Measurements from ENCODE around the gene NAP1L1. TPM values are rescaled to one million over a fixed set of nuclear protein-coding genes. Genes with fewer than 3 reads are reported as not detected.

NAP1L1 gene
- total RNA-seq, 2 experiments from 2014 or later = 1,078 to 1,092 TPM

DNA sequence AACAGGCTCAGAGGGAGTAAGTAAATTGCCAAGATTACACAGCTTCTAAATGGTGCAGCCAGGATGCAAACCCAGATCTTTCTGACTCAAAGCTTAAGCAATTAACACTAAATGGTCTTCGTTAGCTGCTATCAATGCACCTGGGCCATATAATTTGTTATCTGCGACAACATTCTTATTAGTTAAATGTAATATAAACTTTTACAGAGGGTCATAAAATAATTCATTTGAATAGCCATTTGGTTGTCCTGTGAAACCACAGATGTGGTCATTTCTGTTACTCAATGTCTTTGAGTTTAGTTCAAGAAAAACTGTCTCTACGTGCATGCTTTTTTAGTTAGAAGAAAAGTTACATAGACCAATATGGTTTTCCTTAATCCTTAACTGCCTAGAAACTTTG lies 22.1 kb upstream of the NAP1L1 start:
- Mint-ChIP-seq H3K4me1 (ENCODE audit: low read depth) (no peaks in the 10 kb centered on the region), H3K4me3 (no peak overlapping the region), H3K9me3 (no peaks in the 10 kb centered on the region), H3K27me3 (ENCODE audit: low read depth) (no peaks in the 10 kb centered on the region), H3K36me3 (ENCODE audit: low read depth) (no peaks in the 10 kb centered on the region), H3K27ac (no peak overlapping the region)
- CTCF ChIA-PET = no interaction called here
- intact Hi-C loops (cut with micrococcal nuclease) = no loop called here
- DNase-seq = no peak

GRCh38 chr12:76103958-76104357 lies 19.5 kb upstream of the NAP1L1 start:
- no peaks in the 10 kb centered on the region for H3K27me3 Mint-ChIP-seq (ENCODE audit: low read depth)
- H3K4me1 Mint-ChIP-seq (ENCODE audit: low read depth) = no peaks in the 10 kb centered on the region
- no peak for DNase-seq
- intact Hi-C loops (cut with micrococcal nuclease) = no loop called here
- H3K4me3 Mint-ChIP-seq = no peak overlapping the region
- no peaks in the 10 kb centered on the region for H3K9me3 Mint-ChIP-seq
- CTCF ChIA-PET = no interaction called here
- no peaks in the 10 kb centered on the region for H3K36me3 Mint-ChIP-seq (ENCODE audit: low read depth)
- H3K27ac Mint-ChIP-seq = no peak overlapping the region

GRCh38 chr12:76101739-76102385 lies 17.4 kb upstream of the NAP1L1 start:
- Mint-ChIP-seq H3K9me3 (no peaks in the 10 kb centered on the region), H3K27ac (no peak overlapping the region), H3K4me1 (ENCODE audit: low read depth) (no peaks in the 10 kb centered on the region), H3K4me3 (no peak overlapping the region), H3K27me3 (ENCODE audit: low read depth) (no peaks in the 10 kb centered on the region), H3K36me3 (ENCODE audit: low read depth) (no peaks in the 10 kb centered on the region)
- intact Hi-C loops (cut with micrococcal nuclease) = no loop called here
- CTCF ChIA-PET = no interaction called here
- DNase-seq = no peak

DNA sequence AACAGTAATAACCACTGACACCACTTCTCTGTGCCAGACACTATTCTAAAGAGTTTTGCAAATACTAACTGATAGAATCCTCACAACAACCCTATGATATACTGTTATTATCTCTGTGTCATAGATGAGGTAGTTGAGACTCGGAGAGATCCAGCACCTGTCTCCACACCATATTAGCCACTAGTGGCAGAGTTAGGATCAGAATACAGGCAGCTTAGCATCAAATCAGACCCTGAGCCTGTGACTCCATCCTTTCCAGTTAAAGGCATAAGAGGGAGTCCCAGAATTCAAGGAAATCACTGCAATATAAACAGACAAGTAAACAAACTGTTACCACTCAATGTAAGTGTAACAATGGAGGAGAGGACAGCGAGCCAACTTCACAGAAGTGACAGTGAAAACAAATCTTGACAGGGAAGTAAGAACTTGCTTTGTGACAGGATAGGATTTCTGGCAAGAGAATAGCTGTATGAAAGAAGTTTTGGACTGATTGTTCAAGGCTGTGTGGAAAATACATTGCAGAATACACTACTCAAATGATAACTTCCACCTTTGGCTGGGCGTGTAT lies 11.7 kb upstream of the NAP1L1 start:
- CTCF ChIA-PET = no interaction called here

DNA sequence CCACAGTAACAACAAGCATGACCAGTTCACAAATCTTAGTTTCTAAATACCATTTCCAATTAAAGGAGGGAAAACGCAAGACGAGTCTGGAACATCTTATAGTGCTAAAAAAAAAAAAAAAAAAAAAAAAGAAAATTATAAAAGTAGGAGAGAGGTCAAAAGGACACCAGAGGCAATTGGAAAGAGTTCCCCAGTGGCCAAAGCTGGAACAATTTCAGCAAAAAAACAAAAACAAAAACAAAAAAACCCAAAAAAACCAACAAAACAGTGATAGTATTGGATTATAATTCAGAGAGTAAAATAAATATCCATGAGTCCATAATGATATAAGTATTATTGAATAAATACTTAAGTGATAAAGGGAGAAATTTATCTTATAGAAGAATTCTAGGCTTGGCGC lies 10.3 kb upstream of the NAP1L1 start:
- intact Hi-C loops (cut with micrococcal nuclease) = no loop called here
- Mint-ChIP-seq H3K4me3 (no peak overlapping the region), H3K36me3 (ENCODE audit: low read depth) (no peaks in the 10 kb centered on the region), H3K27me3 (ENCODE audit: low read depth) (peaks cover 1% of the 10 kb centered on the region), H3K4me1 (ENCODE audit: low read depth) (no peaks in the 10 kb centered on the region), H3K27ac (no peak overlapping the region), H3K9me3 (no peaks in the 10 kb centered on the region)
- no peak for DNase-seq
- CTCF ChIA-PET = no interaction called here

More for the DNA sequence above, 11.7 kb upstream of the NAP1L1 start:
- intact Hi-C loops (cut with micrococcal nuclease) = no loop called here
- Mint-ChIP-seq H3K27ac (no peak overlapping the region), H3K27me3 (ENCODE audit: low read depth) (peaks cover 1% of the 10 kb centered on the region), H3K4me3 (no peak overlapping the region), H3K9me3 (no peaks in the 10 kb centered on the region), H3K36me3 (ENCODE audit: low read depth) (no peaks in the 10 kb centered on the region), H3K4me1 (ENCODE audit: low read depth) (no peaks in the 10 kb centered on the region)
- DNase-seq = no peak

DNA sequence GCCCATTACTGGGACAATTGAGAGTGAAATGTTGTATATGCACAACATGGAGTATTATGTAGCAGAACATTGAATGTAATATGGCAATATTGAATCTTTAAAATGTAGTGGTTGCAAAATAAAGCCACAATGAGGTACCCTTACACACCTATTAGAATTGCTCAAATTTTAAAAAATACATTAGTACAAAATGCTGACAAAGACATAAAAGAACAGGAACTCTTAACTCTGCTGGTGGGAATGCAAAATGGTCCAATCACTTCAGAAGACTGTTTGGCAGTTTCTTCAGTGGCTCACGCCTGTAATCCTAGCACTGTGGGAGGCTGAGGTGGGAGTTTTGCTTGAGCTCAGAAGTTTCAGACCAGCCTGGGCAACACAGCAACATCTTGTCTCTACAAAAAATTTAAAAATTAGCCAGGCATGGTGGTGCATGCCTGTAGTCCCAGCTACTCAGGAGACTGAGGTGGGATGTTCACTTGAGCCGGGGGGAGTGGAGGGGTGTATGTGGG lies 6.8 kb upstream of the NAP1L1 start:
- intact Hi-C loops (cut with micrococcal nuclease) = no loop called here
- H3K4me1 Mint-ChIP-seq (ENCODE audit: low read depth) = peaks cover 4% of the 10 kb centered on the region
- H3K27me3 Mint-ChIP-seq (ENCODE audit: low read depth) = peaks cover 1% of the 10 kb centered on the region
- no peaks in the 10 kb centered on the region for H3K9me3 Mint-ChIP-seq
- H3K36me3 Mint-ChIP-seq (ENCODE audit: low read depth) = no peaks in the 10 kb centered on the region
- CTCF ChIA-PET = interaction anchor here (0.8 to 1.1 kb wide), 2 partner anchors 19 to 67 kb away, joined by 3 read pairs; no protein-coding TSS in a partner anchor
- no peak overlapping the region for H3K4me3 Mint-ChIP-seq
- H3K27ac Mint-ChIP-seq = no peak overlapping the region
- DNase-seq = no peak

DNA sequence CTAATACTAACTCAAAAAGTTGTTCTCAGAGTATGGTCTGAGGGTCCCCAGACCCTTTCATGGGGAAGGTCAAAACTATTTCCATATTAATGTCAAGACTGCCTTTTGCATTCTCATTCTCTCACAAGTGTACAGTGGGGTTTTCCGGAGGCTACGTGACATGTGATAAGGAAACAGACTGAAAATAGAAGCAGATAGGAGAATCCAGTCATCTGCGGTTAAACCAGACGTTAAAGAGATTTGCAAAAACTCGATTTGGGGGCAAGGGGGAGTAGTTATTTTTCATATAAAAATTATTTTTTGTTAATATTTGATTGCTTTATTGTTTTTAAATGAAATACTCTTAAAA lies 1.0 kb upstream of the NAP1L1 start:
- Mint-ChIP-seq H3K4me1 (ENCODE audit: low read depth) (peaks cover 36% of the 10 kb centered on the region), H3K27ac (peak overlapping the region; percentile 98), H3K36me3 (ENCODE audit: low read depth) (peaks cover 23% of the 10 kb centered on the region), H3K9me3 (no peaks in the 10 kb centered on the region), H3K27me3 (ENCODE audit: low read depth) (no peaks in the 10 kb centered on the region), H3K4me3 (peak overlapping the region; percentile 94)
- peak; percentile 74 for DNase-seq
- CTCF ChIA-PET = no interaction called here
- intact Hi-C loops (cut with micrococcal nuclease) = loop anchor here (1.0 to 5.0 kb wide), 8 partner anchors 57 to 982 kb away; partner anchors contain the start of genes CSRP2 and E2F7

GRCh38 chr12:76084863-76085519 lies 506 bp upstream of the NAP1L1 start:
- H3K36me3 Mint-ChIP-seq (ENCODE audit: low read depth) = peaks cover 27% of the 10 kb centered on the region
- CTCF ChIA-PET = no interaction called here
- H3K4me3 Mint-ChIP-seq = peak overlapping the region; percentile 94
- DNase-seq = peak; percentile 63
- intact Hi-C loops (cut with micrococcal nuclease) = loop anchor here (1.0 to 5.0 kb wide), 19 partner anchors 54 to 1548 kb away; partner anchors contain the start of genes ATXN7L3B, BBS10, CSRP2 and E2F7
- H3K27ac Mint-ChIP-seq = peak overlapping the region; percentile 98
- H3K4me1 Mint-ChIP-seq (ENCODE audit: low read depth) = peaks cover 40% of the 10 kb centered on the region
- H3K9me3 Mint-ChIP-seq = no peaks in the 10 kb centered on the region
- no peaks in the 10 kb centered on the region for H3K27me3 Mint-ChIP-seq (ENCODE audit: low read depth)

GRCh38 chr12:76083246-76083903 lies 1.1 kb downstream of the NAP1L1 start:
- peaks cover 55% of the 10 kb centered on the region for H3K4me1 Mint-ChIP-seq (ENCODE audit: low read depth)
- CTCF ChIA-PET = interaction anchor here (1.1 kb wide), 1 partner anchor 75 kb away, joined by 3 read pairs; no protein-coding TSS in a partner anchor
- peak overlapping the region; percentile 94 for H3K4me3 Mint-ChIP-seq
- no peaks in the 10 kb centered on the region for H3K27me3 Mint-ChIP-seq (ENCODE audit: low read depth)
- intact Hi-C loops (cut with micrococcal nuclease) = loop anchor here (2.0 to 5.0 kb wide), 2 partner anchors 15 to 1546 kb away; partner anchors contain the start of gene ATXN7L3B
- no peak for DNase-seq
- peaks cover 2% of the 10 kb centered on the region for H3K9me3 Mint-ChIP-seq
- H3K27ac Mint-ChIP-seq = peak overlapping the region; percentile 98
- H3K36me3 Mint-ChIP-seq (ENCODE audit: low read depth) = peaks cover 41% of the 10 kb centered on the region

DNA sequence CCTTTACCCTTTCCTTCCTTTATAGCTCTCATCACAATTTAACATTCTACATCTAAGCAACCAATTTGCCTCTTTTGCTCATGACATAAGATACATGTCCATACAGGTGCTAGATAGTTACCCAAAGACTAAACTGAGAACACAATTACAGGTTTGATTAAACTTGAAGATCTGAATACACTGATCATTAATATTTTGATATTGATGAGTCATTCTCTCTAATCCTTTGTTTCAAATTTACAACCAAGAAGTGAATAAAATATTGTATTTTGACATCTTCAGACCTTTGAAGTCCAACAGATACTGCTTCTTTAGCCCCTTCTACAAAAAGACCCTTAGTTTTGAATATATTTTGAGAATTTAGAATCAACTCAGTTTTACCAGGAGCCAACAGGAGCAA lies 2.6 kb downstream of the NAP1L1 start:
- H3K27me3 Mint-ChIP-seq (ENCODE audit: low read depth) = no peaks in the 10 kb centered on the region
- peak overlapping the region; percentile 25 for H3K27ac Mint-ChIP-seq
- H3K4me3 Mint-ChIP-seq = peak overlapping the region; percentile 51
- no peak for DNase-seq
- H3K4me1 Mint-ChIP-seq (ENCODE audit: low read depth) = peaks cover 69% of the 10 kb centered on the region
- CTCF ChIA-PET = interaction anchor here (0.6 to 1.1 kb wide), 2 partner anchors 77 to 385 kb away, joined by 3 read pairs; no protein-coding TSS in a partner anchor
- intact Hi-C loops (cut with micrococcal nuclease) = loop anchor here (2.0 to 5.0 kb wide), 2 partner anchors 13 to 1545 kb away; partner anchors contain the start of gene ATXN7L3B
- peaks cover 50% of the 10 kb centered on the region for H3K36me3 Mint-ChIP-seq (ENCODE audit: low read depth)
- H3K9me3 Mint-ChIP-seq = peaks cover 2% of the 10 kb centered on the region

DNA sequence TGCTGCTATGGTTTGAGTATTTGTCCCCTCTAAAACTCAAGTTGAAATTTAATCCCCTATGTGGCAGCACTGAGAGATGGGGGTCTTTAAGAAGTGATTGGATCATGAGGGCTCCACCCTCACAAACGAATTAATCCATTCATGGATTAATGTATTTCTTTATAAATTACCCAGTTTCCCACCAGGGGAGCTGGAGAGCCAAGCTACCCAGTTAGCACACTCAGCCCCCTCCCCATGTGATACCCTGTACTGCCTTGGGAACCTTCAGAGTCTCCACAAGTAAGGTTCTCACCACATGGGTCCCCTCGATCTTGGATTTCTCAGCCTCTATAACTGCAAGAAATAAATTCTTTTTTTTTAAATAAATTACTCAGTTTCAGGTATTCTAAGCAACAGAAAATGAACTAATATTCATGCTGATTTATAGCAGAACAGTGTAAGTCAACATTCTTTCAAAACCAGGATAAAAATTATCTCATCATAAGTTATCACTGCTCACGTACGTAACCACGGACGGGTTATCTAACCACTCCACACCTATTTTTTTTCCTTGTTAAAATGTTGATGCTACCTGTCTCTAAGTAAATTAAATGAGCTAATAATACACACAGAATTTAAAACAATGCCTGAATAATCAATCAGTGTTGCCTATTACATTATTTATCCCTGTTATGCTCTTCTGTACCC lies 3.6 kb downstream of the NAP1L1 start:
- Mint-ChIP-seq H3K27me3 (ENCODE audit: low read depth) (no peaks in the 10 kb centered on the region), H3K27ac (no peak overlapping the region), H3K36me3 (ENCODE audit: low read depth) (peaks cover 51% of the 10 kb centered on the region), H3K9me3 (peaks cover 2% of the 10 kb centered on the region), H3K4me3 (no peak overlapping the region), H3K4me1 (ENCODE audit: low read depth) (peaks cover 69% of the 10 kb centered on the region)
- DNase-seq = no peak
- intact Hi-C loops (cut with micrococcal nuclease) = loop anchor here (1.0 to 5.0 kb wide), 2 partner anchors 9 to 1544 kb away; partner anchors contain the start of gene ATXN7L3B
- CTCF ChIA-PET = interaction anchor here (0.6 to 0.7 kb wide), 2 partner anchors 13 to 47 kb away, joined by 4 to 6 read pairs; no protein-coding TSS in a partner anchor

Measured in activated naive CD4-positive, alpha-beta T cell treated with anti-CD3 and anti-CD28 coated beads for 36 hours (primary cell).